IMR-90 (cell line): ENCODE results near the gene SPART. TPM values are rescaled to one million over a fixed set of nuclear protein-coding genes. Genes with fewer than 3 reads are reported as not detected.
A peak's percentile ranks its signal among the peaks of the same experiment; 100 is the strongest.

Source experiments
- ATAC-seq: fragments of 200-7000 bp; cut with Tn5 transposase; 2 replicates; pipeline ENCODE4 v1.9.1; 2020; ENCODE audit warnings: low read depth, mild to moderate bottlenecking, moderate library complexity
- BruUV-seq: library from RNA; stranded (reverse); fragments of 400-500 nt; replicated peaks from 2 replicates; lab custom pipeline; 2021; lab: Mats Ljungman, UMichigan
- CTCF ChIA-PET: fragments of 300-600 bp; formaldehyde crosslinking; extraction: SDS; loops from one replicate; lab custom pipeline; 2021; ENCODE audit warnings: antibody characterized with exemption; lab: Yijun Ruan, JAX
- POLR2A ChIA-PET: fragments of 300-600 bp; sonication (Branson Sonifier 250); formaldehyde crosslinking; loops from one replicate; lab custom pipeline; 2022; ENCODE audit warnings: antibody characterized with exemption; ENCODE audit not compliant: unreplicated experiment; lab: Charles Lee
- DNase-seq: peaks from one replicate; pipeline ENCODE4 v3.0.0; 2013
- H2AFZ ChIP-seq: replicated peaks from 2 replicates; pipeline ENCODE3; 2013; ENCODE audit warnings: low read length, mild to moderate bottlenecking; ENCODE audit not compliant: poor library complexity
- H2AK5ac ChIP-seq: 2 replicates; pipeline ENCODE4 v1.6.1; 2013; ENCODE audit warnings: low read depth, low read length, inconsistent platforms
- H2AK9ac ChIP-seq: replicated peaks from 2 replicates; pipeline ENCODE3; 2013; ENCODE audit warnings: mild to moderate bottlenecking, low read depth, low read length, moderate library complexity; ENCODE audit not compliant: poor library complexity
- H2BK120ac ChIP-seq: 2 replicates; pipeline ENCODE4 v1.6.1; 2013; ENCODE audit warnings: low read depth, low read length, inconsistent platforms
- H2BK15ac ChIP-seq: 3 replicates; pipeline ENCODE4 v1.6.1; 2013; ENCODE audit warnings: low read depth, low read length, inconsistent platforms
- H2BK20ac ChIP-seq: 2 replicates; pipeline ENCODE4 v1.6.1; 2013; ENCODE audit warnings: low read depth, mild to moderate bottlenecking, inconsistent platforms, low read length, moderate library complexity
- H2BK5ac ChIP-seq: 2 replicates; pipeline ENCODE4 v1.6.1; 2013; ENCODE audit warnings: mild to moderate bottlenecking, low read depth, low read length, inconsistent platforms; ENCODE audit not compliant: poor library complexity, severe bottlenecking
- H3K14ac ChIP-seq: replicated peaks from 2 replicates; pipeline ENCODE4 v1.6.1; 2013; ENCODE audit warnings: low read depth, low read length, inconsistent platforms
- H3K18ac ChIP-seq: 2 replicates; pipeline ENCODE4 v1.6.1; 2013; ENCODE audit warnings: low read depth, low read length, control low read depth
- H3K23ac ChIP-seq: 2 replicates; pipeline ENCODE4 v1.6.1; 2013; ENCODE audit warnings: low read depth, low read length, inconsistent platforms
- H3K27ac ChIP-seq: 2 replicates; pipeline ENCODE4 v1.5.1; 2013; ENCODE audit warnings: mild to moderate bottlenecking, control low read depth, low read length; ENCODE audit not compliant: insufficient read depth
- H3K27me3 ChIP-seq: 2 replicates; pipeline ENCODE4 v1.6.1; 2013; ENCODE audit warnings: low read length; ENCODE audit not compliant: control insufficient read depth, insufficient read depth
- H3K36me3 ChIP-seq: 2 replicates; pipeline ENCODE4 v1.6.1; 2013; ENCODE audit warnings: low read length, mixed read lengths; ENCODE audit not compliant: control insufficient read depth, insufficient read depth
- H3K4ac ChIP-seq: 2 replicates; pipeline ENCODE4 v1.6.1; 2013; ENCODE audit warnings: low read depth, low read length, inconsistent platforms
- H3K4me1 ChIP-seq: 2 replicates; pipeline ENCODE4 v1.6.1; 2013; ENCODE audit warnings: low read length, mixed read lengths; ENCODE audit not compliant: control insufficient read depth, insufficient read depth
- H3K4me2 ChIP-seq: 2 replicates; pipeline ENCODE4 v1.6.1; 2013; ENCODE audit warnings: low read depth, mild to moderate bottlenecking, control low read depth, low read length, moderate library complexity
- H3K4me3 ChIP-seq: 2 replicates; pipeline ENCODE4 v1.5.1; 2013; ENCODE audit warnings: low read depth, mild to moderate bottlenecking, control low read depth, low read length, moderate library complexity; ENCODE audit not compliant: insufficient read depth
- H3K56ac ChIP-seq: 2 replicates; pipeline ENCODE4 v1.6.1; 2013; ENCODE audit warnings: low read length, inconsistent platforms; ENCODE audit not compliant: insufficient read depth; ENCODE audit errors: extremely low read depth
- H3K79me1 ChIP-seq, 2 experiments: 2 replicates each; pipeline ENCODE4 v1.6.1; 2013; ENCODE audit warnings: low read length in 2 of 2, inconsistent platforms in 1 of 2, low read depth in 1 of 2
- H3K9ac ChIP-seq: 2 replicates; pipeline ENCODE4 v1.6.1; 2013; ENCODE audit warnings: low read depth, low read length, control low read depth
- H3K9me1 ChIP-seq: 2 replicates; pipeline ENCODE4 v1.6.1; 2013; ENCODE audit warnings: low read length, inconsistent platforms; ENCODE audit not compliant: insufficient read depth
- H3K9me3 ChIP-seq: 2 replicates; pipeline ENCODE4 v1.6.1; 2013; ENCODE audit warnings: low read length; ENCODE audit not compliant: control insufficient read depth, insufficient read depth
- H4K20me1 ChIP-seq: 2 replicates; pipeline ENCODE4 v1.6.1; 2013; ENCODE audit warnings: low read length, inconsistent platforms; ENCODE audit not compliant: insufficient read depth
- H4K5ac ChIP-seq: 2 replicates; pipeline ENCODE4 v1.6.1; 2013; ENCODE audit warnings: mild to moderate bottlenecking, low read depth, low read length, control low read depth
- H4K8ac ChIP-seq, 2 experiments: 2 replicates each; pipeline ENCODE4 v1.6.1; 2013; ENCODE audit warnings: low read depth in 2 of 2, low read length in 2 of 2, control low read depth in 1 of 2, inconsistent platforms in 1 of 2
- H4K91ac ChIP-seq: 2 replicates; pipeline ENCODE4 v1.6.1; 2013; ENCODE audit warnings: low read depth, low read length, inconsistent platforms; ENCODE audit not compliant: insufficient read depth
- BHLHE40 ChIP-seq: fragments of 150-350 bp; IDR thresholded peaks from 2 replicates; pipeline ENCODE4 v1.6.1; 2016; ENCODE audit warnings: mild to moderate bottlenecking, low read depth, low read length
- ELK1 ChIP-seq: fragments of 150-350 bp; IDR thresholded peaks from 2 replicates; pipeline ENCODE4 v1.6.1; 2016; ENCODE audit warnings: low read depth, mild to moderate bottlenecking, low read length, moderate library complexity, borderline replicate concordance
- MAFK ChIP-seq: IDR thresholded peaks from 2 replicates; pipeline ENCODE4 v1.6.1; 2012; ENCODE audit warnings: low read depth, low read length, improper control_type of control experiment
- MAZ ChIP-seq: IDR thresholded peaks from 2 replicates; pipeline ENCODE4 v1.6.1; 2012; ENCODE audit warnings: low read depth, mild to moderate bottlenecking, low read length, improper control_type of control experiment, moderate library complexity, borderline replicate concordance
- MXI1 ChIP-seq: IDR thresholded peaks from 2 replicates; pipeline ENCODE4 v1.6.1; 2012; ENCODE audit warnings: low read depth, mild to moderate bottlenecking, low read length, moderate library complexity, borderline replicate concordance
- POLR2A ChIP-seq: IDR thresholded peaks from 2 replicates; pipeline ENCODE4 v1.6.1; 2012; ENCODE audit warnings: mild to moderate bottlenecking, low read depth, low read length
- RAD21 ChIP-seq: IDR thresholded peaks from 2 replicates; pipeline ENCODE4 v1.6.1; 2012; ENCODE audit warnings: low read length, improper control_type of control experiment
- RCOR1 ChIP-seq: IDR thresholded peaks from 2 replicates; pipeline ENCODE4 v1.6.1; 2012; ENCODE audit warnings: mild to moderate bottlenecking, low read length, improper control_type of control experiment; ENCODE audit not compliant: insufficient replicate concordance
- RFX5 ChIP-seq: IDR thresholded peaks from 2 replicates; pipeline ENCODE4 v1.8.0; 2012; ENCODE audit warnings: low read depth, mild to moderate bottlenecking, low read length, moderate library complexity
- SMC3 ChIP-seq: fragments of 150-350 bp; IDR thresholded peaks from 2 replicates; pipeline ENCODE4 v1.6.1; 2016; ENCODE audit warnings: low read depth, mild to moderate bottlenecking, antibody characterized with exemption, low read length, moderate library complexity
- USF2 ChIP-seq: fragments of 150-350 bp; IDR thresholded peaks from 2 replicates; pipeline ENCODE4 v1.6.1; 2017; ENCODE audit warnings: mild to moderate bottlenecking, antibody characterized with exemption, low read length, low read depth
- WGBS, 2 experiments: methylation state at CpG; one replicate each; pipeline versions ENCODE4 v1.1.5 to v1.1.7; 2013; ENCODE audit warnings: missing lambda C conversion rate in 2 of 2; ENCODE audit not compliant: insufficient read length in 1 of 2; ENCODE audit errors: extremely low coverage in 2 of 2; 5-methylcytosine and 5-hydroxymethylcytosine counted together
- dilution Hi-C: fragments of 300-500 bp; cut with HindIII; formaldehyde crosslinking; loops from one replicate; pipeline ENCODE4 v1.14.3; 2018; ENCODE audit warnings: low sequenced_read_pairs; ENCODE audit not compliant: unreplicated experiment
- in situ Hi-C: fragments of 300-500 bp; cut with MboI; formaldehyde crosslinking; loops from 3 replicates; pipeline ENCODE4 v1.14.3; 2019; ENCODE audit warnings: low sequenced_read_pairs, inconsistent platforms, mixed read lengths
- intact Hi-C: fragments of 100-400 bp; cut with micrococcal nuclease; formaldehyde crosslinking; loops from 2 replicates; pipeline ENCODE4 v1.10.0; 2022
- polyA plus RNA-seq, 3 experiments: library from polyadenylated mRNA; depleted of rRNA; stranded (reverse); fragments of >200 nt; gene quantifications; 2 replicates each; pipeline ENCODE4 v1.2.3, GENCODE V29; 2012; ENCODE audit warnings: low replicate concordance in 1 of 3
- total RNA-seq: library from RNA; depleted of rRNA; stranded (reverse); fragments of >200 nt; gene quantifications from 2 replicates; pipeline ENCODE4 v1.2.3, GENCODE V29; 2012
- TF ChIP-seq, protein P1 (sequence below): conservative IDR thresholded peaks from 2 replicates; pipeline ENCODE4 v1.5.1; 2012; ENCODE audit warnings: mild to moderate bottlenecking, low read depth, low read length, improper control_type of control experiment

Gene SPART
- total and polyA plus RNA-seq, 2 of the 4 experiments (the other 2 are of a cell fraction): 43.8 to 110 TPM

GRCh38 chr13:36354842-36355623 is 8.8 kb upstream of the SPART start (continued):
- TF ChIP-seq BHLHE40: no peak

GRCh38 chr13:36353001-36353400 is 6.8 kb upstream of the SPART start:
- Histone ChIP-seq H3K4me1 (peaks cover 8% of the 10 kb centered on the region), H3K9ac (no peak overlapping the region), H3K18ac (no peak overlapping the region), H3K56ac (0 out of 2 replicates have a peak overlapping the region, but pooled peaks have one; percentile 18), H3K27me3 (no peaks in the 10 kb centered on the region), H3K4ac (0 out of 2 replicates have a peak overlapping the region, but pooled peaks have one; percentile 27), H2BK20ac (peak overlapping the region; percentile 36; the same call in 1 of the 2 replicates), H4K8ac (no peak overlapping the region; a peak in 1 of 4 replicates), H3K14ac (no peak overlapping the region), H3K4me2 (0 out of 2 replicates have a peak overlapping the region, but pooled peaks have one; percentile 13), H4K20me1 (no peaks in the 10 kb centered on the region), H3K23ac (no peak overlapping the region), H4K5ac (no peak overlapping the region), H3K9me3 (no peaks in the 10 kb centered on the region), H2AFZ (no peak overlapping the region), H2BK5ac (no peak overlapping the region), H3K27ac (no peak overlapping the region), H2BK15ac (no peak overlapping the region), H4K91ac (peak overlapping the region; percentile 44; the same call in 1 of the 2 replicates), H3K79me1 (no peaks in the 10 kb centered on the region), H2BK120ac (peak overlapping the region; percentile 4; the same call in 1 of the 2 replicates), H2AK9ac (no peak overlapping the region), H3K9me1 (peaks cover 3% of the 10 kb centered on the region; the same call in 1 of the 2 replicates), H3K4me3 (no peak overlapping the region), H2AK5ac (no peak overlapping the region), H3K36me3 (no peaks in the 10 kb centered on the region)
- POLR2A ChIA-PET: no interaction called here
- no peak for DNase-seq
- CTCF ChIA-PET: no interaction called here
- WGBS, 2 experiments: 60% methylated on average over 1 of the region's 3 CpGs; no CpG with 5 or more reads in 1 of the 2 experiments
- in situ Hi-C loops: no loop called here
- ATAC-seq: peak; percentile 75
- no TSS peak for BruUV-seq
- intact Hi-C loops: no loop called here
- dilution Hi-C loops: no loop called here
- TF ChIP-seq, protein P1, sequence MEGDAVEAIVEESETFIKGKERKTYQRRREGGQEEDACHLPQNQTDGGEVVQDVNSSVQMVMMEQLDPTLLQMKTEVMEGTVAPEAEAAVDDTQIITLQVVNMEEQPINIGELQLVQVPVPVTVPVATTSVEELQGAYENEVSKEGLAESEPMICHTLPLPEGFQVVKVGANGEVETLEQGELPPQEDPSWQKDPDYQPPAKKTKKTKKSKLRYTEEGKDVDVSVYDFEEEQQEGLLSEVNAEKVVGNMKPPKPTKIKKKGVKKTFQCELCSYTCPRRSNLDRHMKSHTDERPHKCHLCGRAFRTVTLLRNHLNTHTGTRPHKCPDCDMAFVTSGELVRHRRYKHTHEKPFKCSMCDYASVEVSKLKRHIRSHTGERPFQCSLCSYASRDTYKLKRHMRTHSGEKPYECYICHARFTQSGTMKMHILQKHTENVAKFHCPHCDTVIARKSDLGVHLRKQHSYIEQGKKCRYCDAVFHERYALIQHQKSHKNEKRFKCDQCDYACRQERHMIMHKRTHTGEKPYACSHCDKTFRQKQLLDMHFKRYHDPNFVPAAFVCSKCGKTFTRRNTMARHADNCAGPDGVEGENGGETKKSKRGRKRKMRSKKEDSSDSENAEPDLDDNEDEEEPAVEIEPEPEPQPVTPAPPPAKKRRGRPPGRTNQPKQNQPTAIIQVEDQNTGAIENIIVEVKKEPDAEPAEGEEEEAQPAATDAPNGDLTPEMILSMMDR: no peak
- no peak for TF ChIP-seq MAZ
- no peak for TF ChIP-seq ELK1
- TF ChIP-seq SMC3: no peak
- TF ChIP-seq POLR2A: no peak
- TF ChIP-seq RCOR1: no peak
- no peak for TF ChIP-seq RFX5
- TF ChIP-seq MAFK: no peak
- TF ChIP-seq RAD21: no peak
- TF ChIP-seq USF2: no peak
- TF ChIP-seq MXI1: no peak
- no peak for TF ChIP-seq BHLHE40
